GM19193 (cell line): Measurements from ENCODE around the gene ZNF3.
A peak's percentile ranks its signal among the peaks of the same experiment; 100 is the strongest.

Source experiments
- POLR2A ChIP-seq: IDR thresholded peaks from 4 replicates; pipeline ENCODE4 v1.6.1; 2011; ENCODE audit not compliant: insufficient read depth, insufficient read length; ENCODE audit errors: extremely low read depth

Gene ZNF3

DNA sequence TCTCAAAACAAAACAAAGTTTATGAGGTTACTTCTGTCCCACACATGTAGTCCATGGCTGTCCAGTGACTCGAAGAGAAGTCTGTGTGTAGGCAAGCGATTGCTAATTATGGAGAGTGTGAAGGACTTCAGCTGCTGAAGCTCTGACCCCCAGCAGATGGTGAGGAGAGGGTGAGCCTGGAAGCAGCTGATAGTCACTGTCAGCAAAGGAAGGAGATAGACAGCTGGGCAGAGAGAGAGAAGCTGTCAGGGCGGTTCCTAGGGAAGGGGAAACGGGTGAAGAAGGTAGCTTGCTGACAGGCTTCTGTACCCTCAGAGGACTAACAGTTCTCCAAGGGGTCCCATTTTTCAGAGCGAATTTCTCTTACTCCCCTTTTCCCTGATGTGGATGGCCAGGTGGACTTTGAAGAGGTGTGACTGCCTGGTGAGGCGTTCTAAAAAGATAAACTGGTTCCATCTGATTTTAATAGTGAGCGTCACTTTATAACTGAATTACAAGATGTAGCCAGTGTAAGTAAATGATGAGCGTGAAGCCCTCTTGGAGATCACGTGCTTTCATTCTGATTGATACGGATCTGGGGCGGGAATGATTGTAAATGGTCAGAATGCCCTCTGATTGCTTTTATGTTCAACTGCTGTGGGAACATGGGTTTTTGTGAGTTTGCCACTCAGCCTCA lies 19.9 kb downstream of the ZNF3 start:
- TF ChIP-seq POLR2A, result no peak

DNA sequence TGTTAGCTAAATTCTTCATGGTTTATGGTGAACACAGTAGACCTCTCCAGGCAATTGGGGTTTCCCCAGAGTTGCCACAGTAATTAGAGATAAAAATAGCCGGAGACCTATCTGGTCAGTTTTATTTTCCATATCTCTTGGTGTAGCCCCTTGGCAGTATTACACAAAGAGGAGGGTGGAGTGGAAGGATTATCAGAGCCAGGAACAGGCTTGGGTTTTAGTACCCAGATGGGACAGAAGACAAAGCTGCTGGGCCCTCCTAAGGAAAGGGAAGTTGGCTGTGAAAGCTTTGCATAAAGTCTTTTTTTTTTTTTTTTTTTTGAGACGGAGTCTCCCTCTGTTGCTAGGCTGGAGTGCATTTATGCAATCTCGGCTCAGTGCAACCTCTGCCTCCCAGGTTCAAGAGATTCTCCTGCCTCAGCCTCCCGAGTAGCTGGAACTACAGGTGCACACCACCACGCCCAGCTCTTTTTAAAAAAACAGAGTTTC lies 22.2 kb downstream of the ZNF3 start:
- TF ChIP-seq POLR2A, result no peak

DNA sequence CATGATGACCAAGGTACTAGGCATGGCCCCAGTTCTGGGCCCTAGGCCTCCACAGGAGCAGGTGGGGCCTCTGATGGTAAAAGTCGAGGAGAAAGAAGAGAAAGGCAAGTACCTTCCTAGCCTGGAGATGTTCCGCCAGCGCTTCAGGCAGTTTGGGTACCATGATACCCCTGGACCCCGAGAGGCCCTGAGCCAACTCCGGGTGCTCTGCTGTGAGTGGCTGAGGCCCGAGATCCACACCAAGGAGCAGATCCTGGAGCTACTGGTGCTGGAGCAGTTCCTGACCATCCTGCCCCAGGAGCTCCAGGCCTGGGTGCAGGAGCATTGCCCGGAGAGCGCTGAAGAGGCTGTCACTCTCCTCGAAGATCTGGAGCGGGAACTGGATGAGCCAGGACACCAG lies 24.5 kb downstream of the ZNF3 start:
- TF ChIP-seq POLR2A, result no peak

DNA sequence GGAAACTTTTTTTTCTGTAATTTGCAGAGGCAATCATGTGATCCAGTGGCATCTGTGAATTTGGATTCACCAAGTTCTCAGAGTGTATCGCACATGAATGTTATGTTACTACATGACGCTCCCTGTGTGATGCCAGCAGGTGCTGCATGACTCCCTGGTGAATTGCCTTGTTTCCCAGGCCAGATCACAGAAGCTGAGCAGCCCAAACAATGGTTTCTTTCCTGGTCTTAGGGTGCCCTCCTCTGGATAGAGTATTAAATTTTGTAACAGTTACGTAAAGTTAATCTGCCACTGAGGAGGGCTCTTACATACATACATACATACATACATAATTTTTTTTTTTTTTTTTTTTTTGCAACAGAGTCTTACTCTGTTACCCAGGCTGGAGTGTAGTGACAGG lies 28.3 kb downstream of the ZNF3 start:
- no peak for TF ChIP-seq POLR2A

DNA sequence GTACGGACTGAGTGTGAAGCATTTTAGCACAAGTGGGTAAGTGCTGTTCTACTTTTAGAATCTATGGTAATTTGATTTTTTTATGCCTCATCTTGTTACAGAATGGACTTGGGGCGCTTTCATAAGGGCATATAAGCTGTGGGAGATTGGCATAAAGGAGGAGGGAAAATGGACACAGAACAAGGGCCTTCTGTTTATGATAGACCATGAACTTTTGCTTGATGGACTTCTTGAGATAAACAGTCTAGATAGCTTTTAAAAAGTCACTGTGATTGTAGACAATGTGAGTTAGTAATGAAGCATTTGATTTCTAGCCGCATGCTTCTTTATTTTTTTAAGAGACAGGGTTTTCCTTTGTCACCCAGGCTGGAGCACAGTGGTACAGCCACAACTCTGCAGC lies 29.9 kb downstream of the ZNF3 start:
- TF ChIP-seq POLR2A, result no peak

DNA sequence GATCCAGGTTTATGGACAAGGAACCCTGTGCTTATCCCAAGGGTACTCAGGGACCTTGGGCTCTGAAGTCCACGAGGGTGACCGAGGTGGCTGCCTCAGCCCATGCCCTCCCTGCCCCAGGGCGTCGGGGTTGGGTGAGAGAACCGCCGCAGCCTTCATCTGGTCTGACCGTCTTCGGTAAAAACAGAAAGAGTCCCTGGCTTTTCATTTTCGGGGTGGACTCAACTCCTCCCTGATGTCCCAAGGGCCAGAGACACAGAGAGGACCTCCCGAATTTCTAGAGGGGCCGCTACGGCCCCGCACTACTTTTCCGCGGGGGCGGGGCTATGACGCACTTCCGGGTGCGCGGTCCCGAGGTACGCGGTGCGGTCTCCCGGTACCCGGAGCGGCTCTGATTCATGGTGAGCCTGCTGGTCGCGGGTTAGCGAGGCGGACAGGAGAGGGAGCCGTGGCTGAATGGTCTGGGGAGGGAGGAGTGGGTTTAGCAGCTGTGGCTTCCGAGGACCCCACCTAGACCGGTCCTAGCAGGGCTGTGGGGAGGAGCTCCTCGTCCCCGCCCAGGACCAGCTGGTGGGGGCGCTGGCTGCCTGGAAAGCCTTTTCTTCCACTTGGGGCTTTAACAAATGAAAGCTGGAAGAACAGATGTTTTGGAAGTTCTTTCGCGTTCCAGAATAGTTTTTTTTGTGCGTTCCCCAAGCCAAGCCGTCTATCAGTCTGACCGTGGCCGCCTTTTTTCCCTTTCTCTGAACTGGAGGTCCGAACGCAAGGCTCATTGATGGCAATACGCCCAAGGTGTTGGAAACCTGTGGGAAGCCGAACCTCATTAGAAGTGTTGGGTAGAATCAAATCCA lies 31.9 kb downstream of the ZNF3 start, which contains the start of gene ZSCAN21:
Gene ZSCAN21, plus strand, starts transcription at position 334 of the 851 bp plus-strand sequence. CDS start 7,233 bp downstream, outside the sequence.
- peak; percentile 95 for TF ChIP-seq POLR2A

DNA sequence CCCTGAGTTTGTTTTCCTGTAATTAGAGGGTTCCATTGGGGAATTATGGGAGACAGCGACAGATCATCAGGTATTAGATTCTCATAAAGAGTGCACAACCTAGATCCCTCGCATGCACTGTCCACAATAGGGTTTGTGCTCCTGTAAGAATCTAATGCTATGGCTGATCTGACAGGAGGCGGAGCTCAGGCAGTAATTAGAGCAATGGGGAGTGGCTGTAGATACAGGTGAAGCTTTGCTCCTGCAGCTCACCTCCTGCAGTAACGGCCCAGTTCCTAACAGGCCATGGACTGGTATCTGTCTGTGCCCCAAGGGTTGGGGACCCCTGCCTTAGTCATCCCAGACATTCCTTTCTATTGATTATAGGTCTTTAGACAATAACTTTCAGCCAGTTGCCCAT lies 32.8 kb downstream of the ZNF3 start:
- TF ChIP-seq POLR2A, result no peak

DNA sequence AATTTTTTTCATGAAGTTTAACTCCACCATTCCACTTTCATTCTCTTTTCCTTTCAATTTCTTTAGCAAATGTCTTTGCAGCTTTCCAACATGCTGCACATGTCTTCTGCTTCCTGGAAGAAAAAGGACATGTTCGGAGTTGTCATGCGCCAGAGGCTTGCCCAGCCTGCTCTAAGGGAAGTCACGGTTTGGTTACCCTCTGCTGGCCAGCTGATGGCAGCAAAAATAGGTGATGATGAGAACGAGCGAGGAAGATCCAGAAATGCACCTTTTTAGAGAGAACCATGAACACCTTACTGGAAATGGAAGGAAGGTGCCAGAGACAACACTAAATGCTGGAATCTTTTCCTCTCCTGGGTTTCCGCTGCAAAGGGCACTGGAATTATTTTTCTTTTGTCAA lies 36.8 kb downstream of the ZNF3 start:
- no peak for TF ChIP-seq POLR2A

DNA sequence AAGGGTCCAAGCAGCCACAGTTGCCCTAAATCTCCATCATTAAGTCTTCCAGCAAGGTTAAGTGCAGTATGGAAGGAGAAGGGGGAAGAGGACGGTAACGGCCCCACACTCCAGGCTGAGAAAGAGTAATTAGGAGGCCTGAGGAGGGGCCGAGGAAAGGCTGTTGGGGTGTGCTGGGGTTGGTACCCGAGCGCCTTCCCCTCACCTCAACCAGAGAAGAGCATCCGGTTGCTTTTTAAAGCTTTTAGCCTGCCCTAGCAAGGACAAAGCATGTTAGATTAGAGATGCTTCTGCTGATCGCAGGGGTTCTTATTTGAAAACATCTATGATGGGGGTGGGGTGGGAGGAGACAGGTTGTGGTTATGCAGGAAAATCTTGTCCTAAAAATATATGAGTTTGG lies 40.9 kb downstream of the ZNF3 start:
- TF ChIP-seq POLR2A, result no peak

DNA sequence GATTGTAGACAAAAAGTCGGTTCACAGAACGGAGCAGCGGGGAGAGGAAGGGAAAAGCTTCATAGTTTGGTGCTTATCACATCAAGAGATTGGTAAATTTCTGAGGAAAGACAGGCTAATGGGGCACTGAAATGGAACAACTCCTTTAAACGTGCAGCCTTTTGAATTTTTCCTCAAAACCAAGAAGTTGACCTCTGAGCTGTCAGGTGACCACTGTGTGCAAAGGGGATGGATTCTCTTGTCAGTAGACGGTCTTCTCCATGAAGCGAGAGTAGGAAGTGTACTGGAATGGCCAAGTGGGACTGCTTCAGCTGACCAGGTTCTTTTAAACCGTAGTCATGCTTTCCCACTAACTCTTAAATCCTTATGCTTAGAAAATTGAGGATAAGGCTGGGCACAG lies 43.2 kb downstream of the ZNF3 start:
- no peak for TF ChIP-seq POLR2A

DNA sequence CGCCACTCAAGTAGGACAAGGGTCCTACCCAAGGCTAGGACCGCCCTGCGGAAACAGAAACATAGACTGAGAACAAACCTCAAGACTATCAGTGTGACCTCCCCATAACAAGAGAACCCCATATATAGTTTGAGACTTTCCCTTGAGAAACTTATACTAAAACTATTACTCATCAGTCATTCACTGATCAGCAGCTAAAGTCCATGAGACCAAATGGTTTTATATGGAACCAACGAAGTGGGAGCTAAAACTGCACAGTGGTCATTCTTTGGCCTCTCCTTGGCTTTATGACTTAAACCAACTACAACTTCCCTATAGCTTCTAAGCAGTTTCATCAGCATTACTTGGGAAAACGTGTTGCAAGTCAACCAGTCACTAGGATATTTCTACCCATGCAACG lies 45.6 kb downstream of the ZNF3 start:
- no peak for TF ChIP-seq POLR2A

DNA sequence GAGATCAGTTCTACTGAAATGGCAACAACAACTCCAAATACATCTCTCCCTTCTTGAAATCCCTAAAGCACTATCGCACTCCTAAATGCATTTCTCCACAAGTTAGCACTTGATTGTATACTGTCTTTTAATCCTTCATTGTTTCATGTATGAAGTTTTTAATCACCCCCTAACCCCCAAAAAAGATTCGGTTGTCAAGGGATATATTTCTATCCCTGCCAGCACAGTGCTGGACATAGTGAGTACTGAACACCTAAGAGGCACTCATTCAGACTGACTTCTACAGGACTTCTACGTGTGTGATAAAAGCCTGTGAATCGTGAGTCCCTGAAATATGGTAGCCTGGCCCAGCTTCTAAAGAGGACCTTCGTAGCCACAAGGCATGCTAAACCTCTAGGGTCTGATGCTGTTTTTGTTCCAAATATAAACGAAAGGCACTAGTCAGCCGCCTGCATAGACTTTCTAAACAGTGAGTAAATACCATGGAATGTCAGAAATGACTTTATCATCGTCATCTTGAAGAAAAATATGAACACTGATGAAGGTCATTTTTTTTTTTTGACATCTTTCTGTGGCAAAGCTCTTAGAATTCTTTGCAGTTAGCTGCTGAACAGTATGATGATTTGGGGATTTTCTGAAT lies 46.5 kb downstream of the ZNF3 start:
- TF ChIP-seq POLR2A, result no peak

DNA sequence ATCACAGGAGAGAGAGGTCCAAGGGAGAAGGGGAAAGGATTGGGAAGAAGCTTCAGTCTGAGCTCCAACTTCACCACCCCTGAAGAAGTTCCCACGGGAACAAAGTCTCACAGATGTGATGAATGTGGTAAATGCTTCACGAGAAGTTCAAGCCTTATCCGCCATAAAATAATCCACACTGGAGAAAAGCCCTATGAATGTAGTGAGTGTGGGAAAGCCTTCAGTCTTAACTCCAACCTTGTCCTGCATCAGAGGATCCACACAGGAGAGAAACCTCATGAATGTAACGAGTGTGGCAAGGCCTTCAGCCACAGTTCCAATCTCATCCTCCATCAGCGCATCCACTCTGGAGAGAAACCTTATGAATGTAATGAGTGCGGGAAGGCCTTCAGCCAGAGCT lies 48.0 kb downstream of the ZNF3 start:
- TF ChIP-seq POLR2A, result no peak

DNA sequence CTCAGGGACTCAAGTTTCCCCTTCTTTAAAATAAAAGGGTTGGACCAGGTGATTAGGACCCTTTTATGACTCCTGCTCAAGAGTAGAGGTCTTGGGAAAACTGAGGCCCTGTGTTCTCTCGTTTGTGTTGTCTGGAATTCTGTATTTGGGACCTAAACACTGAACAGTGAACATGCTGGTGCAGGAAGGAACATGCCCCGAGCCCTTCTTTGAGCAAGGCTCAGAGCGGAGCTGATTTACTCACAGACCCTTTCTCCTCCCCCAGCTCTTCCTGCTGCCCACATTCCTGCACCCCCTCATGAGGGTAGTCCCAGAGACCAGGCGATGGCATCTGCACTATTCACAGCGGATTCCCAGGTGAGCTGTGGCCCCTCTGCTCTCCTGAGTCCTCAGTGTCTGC lies 51.9 kb downstream of the ZNF3 start:
- no peak for TF ChIP-seq POLR2A

DNA sequence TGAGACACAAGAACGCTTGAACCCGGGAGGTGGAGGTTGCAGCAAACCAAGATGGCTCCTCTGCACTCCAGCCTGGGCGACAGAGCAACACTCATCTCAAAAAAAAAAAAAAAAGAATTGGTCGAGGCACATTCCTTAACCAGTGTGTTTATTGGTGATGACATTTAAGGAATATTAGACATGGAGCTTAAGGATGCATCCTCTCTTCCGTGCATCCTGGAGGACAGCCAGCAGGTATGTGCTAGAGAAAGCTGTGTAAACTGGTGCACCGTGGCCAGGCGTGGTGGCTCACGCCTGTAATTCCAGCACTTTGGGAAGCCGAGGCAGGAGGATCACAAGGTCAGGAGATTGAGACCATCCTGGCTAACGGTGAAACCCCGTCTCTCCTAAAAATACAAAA lies 54.3 kb downstream of the ZNF3 start:
- TF ChIP-seq POLR2A, result no peak
